ENCODE data around the gene ZBBX.

DNA sequence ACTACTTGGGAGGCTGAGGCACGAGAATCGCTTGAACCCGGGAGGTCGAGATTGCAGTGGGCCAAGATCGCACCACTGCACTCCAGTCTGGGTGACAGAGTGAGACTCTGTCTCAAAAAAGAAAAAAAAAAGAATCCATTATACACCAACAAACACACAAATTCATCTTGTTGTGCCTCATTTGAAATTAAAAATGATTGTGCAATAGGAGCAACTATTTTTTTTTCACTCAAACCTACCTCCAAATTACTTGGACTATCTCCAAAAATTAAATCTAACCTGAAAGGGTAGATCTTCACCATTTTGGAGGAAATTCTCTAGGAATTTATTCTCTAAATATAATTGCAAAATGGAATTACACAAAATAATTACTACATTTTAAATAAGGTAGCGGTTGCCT is 4.6 kb downstream of the ZBBX start:
- TF ChIP-seq, protein P1, sequence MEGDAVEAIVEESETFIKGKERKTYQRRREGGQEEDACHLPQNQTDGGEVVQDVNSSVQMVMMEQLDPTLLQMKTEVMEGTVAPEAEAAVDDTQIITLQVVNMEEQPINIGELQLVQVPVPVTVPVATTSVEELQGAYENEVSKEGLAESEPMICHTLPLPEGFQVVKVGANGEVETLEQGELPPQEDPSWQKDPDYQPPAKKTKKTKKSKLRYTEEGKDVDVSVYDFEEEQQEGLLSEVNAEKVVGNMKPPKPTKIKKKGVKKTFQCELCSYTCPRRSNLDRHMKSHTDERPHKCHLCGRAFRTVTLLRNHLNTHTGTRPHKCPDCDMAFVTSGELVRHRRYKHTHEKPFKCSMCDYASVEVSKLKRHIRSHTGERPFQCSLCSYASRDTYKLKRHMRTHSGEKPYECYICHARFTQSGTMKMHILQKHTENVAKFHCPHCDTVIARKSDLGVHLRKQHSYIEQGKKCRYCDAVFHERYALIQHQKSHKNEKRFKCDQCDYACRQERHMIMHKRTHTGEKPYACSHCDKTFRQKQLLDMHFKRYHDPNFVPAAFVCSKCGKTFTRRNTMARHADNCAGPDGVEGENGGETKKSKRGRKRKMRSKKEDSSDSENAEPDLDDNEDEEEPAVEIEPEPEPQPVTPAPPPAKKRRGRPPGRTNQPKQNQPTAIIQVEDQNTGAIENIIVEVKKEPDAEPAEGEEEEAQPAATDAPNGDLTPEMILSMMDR (IDR thresholded peaks at IDR 0.05): no peak
- TF ChIP-seq RFX5 (IDR thresholded peaks at IDR 0.05; ENCODE audit: low read length): no peak
- TF ChIP-seq, protein P2, sequence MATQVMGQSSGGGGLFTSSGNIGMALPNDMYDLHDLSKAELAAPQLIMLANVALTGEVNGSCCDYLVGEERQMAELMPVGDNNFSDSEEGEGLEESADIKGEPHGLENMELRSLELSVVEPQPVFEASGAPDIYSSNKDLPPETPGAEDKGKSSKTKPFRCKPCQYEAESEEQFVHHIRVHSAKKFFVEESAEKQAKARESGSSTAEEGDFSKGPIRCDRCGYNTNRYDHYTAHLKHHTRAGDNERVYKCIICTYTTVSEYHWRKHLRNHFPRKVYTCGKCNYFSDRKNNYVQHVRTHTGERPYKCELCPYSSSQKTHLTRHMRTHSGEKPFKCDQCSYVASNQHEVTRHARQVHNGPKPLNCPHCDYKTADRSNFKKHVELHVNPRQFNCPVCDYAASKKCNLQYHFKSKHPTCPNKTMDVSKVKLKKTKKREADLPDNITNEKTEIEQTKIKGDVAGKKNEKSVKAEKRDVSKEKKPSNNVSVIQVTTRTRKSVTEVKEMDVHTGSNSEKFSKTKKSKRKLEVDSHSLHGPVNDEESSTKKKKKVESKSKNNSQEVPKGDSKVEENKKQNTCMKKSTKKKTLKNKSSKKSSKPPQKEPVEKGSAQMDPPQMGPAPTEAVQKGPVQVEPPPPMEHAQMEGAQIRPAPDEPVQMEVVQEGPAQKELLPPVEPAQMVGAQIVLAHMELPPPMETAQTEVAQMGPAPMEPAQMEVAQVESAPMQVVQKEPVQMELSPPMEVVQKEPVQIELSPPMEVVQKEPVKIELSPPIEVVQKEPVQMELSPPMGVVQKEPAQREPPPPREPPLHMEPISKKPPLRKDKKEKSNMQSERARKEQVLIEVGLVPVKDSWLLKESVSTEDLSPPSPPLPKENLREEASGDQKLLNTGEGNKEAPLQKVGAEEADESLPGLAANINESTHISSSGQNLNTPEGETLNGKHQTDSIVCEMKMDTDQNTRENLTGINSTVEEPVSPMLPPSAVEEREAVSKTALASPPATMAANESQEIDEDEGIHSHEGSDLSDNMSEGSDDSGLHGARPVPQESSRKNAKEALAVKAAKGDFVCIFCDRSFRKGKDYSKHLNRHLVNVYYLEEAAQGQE (IDR thresholded peaks at IDR 0.05; ENCODE audit: low read depth, low read length): no peak
- no peak for TF ChIP-seq CHD2 (IDR thresholded peaks at IDR 0.05; ENCODE audit: low read length, partially characterized antibody)
- TF ChIP-seq EP300 (IDR thresholded peaks at IDR 0.05; ENCODE audit: borderline replicate concordance in 1 of 2, low read depth in 1 of 2, low read length in 1 of 2): no peak
- no peak for TF ChIP-seq GABPA (IDR thresholded peaks at IDR 0.05; ENCODE audit: low read depth)
- no peak for TF ChIP-seq EZH2phosphoT487 (IDR thresholded peaks at IDR 0.05; ENCODE audit: borderline replicate concordance, low read depth)
- no peak for TF ChIP-seq GATA2 (CRISPR knock-in tag; IDR thresholded peaks at IDR 0.05)
- no peak for TF ChIP-seq SIN3A (IDR thresholded peaks at IDR 0.05; ENCODE audit: borderline replicate concordance, low read depth, low read length)
- TF ChIP-seq YY1 (IDR thresholded peaks at IDR 0.05; ENCODE audit: low read depth): no peak
- TF ChIP-seq, protein P3, sequence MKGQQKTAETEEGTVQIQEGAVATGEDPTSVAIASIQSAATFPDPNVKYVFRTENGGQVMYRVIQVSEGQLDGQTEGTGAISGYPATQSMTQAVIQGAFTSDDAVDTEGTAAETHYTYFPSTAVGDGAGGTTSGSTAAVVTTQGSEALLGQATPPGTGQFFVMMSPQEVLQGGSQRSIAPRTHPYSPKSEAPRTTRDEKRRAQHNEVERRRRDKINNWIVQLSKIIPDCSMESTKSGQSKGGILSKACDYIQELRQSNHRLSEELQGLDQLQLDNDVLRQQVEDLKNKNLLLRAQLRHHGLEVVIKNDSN (IDR thresholded peaks at IDR 0.05; ENCODE audit: borderline replicate concordance, low read depth): no peak
- TF ChIP-seq, protein P4, sequence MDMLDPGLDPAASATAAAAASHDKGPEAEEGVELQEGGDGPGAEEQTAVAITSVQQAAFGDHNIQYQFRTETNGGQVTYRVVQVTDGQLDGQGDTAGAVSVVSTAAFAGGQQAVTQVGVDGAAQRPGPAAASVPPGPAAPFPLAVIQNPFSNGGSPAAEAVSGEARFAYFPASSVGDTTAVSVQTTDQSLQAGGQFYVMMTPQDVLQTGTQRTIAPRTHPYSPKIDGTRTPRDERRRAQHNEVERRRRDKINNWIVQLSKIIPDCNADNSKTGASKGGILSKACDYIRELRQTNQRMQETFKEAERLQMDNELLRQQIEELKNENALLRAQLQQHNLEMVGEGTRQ (IDR thresholded peaks at IDR 0.05; ENCODE audit: borderline replicate concordance, low read depth, low read length): no peak
- no peak for TF ChIP-seq SMC3 (IDR thresholded peaks at IDR 0.05; ENCODE audit: low read depth, low read length)
- TF ChIP-seq MXI1 (IDR thresholded peaks at IDR 0.05; ENCODE audit: low read depth, low read length): no peak
